HepG2 (cell line): ENCODE results near the gene MTMR3. TPM values are rescaled to one million over a fixed set of nuclear protein-coding genes. Genes with fewer than 3 reads are reported as not detected.
"Not testable (repeated sequence)": the region's sequence is repeated elsewhere in the genome, so short reads cannot be mapped to it uniquely, and the experiment has no call there.

Source experiments
- ATAC-seq: fragments of 200-7000 bp; cut with Tn5 transposase; 3 replicates; pipeline ENCODE4 v1.9.1; 2020; ENCODE audit warnings: mild to moderate bottlenecking, moderate library complexity
- BruUV-seq: library from RNA; stranded (reverse); fragments of 400-500 nt; replicated peaks from 2 replicates; lab custom pipeline; 2021; lab: Mats Ljungman, UMichigan
- CTCF ChIA-PET: fragments of 300-600 bp; formaldehyde crosslinking; extraction: SDS; loops from one replicate; lab custom pipeline; 2021; ENCODE audit warnings: low total read pairs, inconsistent platforms, low intra/inter-chr PET ratio; lab: Yijun Ruan, JAX
- POLR2A ChIA-PET: fragments of 350-600 bp; sonication (Branson Sonifier 250); formaldehyde crosslinking; loops from one replicate; lab custom pipeline; 2020; ENCODE audit warnings: antibody characterized with exemption, inconsistent platforms; lab: Yijun Ruan, JAX
- DNase-seq: peaks from one replicate; pipeline ENCODE4 v3.0.0-alpha.2; 2015; ENCODE audit warnings: low spot score
- FAIRE-seq: peaks from 3 replicates; lab custom pipeline; 2011; peaks lifted over from hg19 to GRCh38; lab: Jason Lieb, UNC
- H2AFZ ChIP-seq: one replicate; pipeline ENCODE4 v1.6.1; 2011; ENCODE audit warnings: low read length, inconsistent platforms
- H3K27ac ChIP-seq: fragments of 300-600 bp; 3 replicates; pipeline ENCODE4 v1.8.0; 2011; ENCODE audit warnings: mixed run types, mild to moderate bottlenecking, mixed read lengths, low read length, inconsistent platforms; ENCODE audit not compliant: insufficient read depth; ENCODE audit errors: extremely low read length
- H3K27me3 ChIP-seq, 2 experiments: fragments of 200-600 bp in 1 of 2; 2 replicates in 1 of 2; 3 replicates in 1 of 2; pipeline versions ENCODE4 v1.6.0 to v1.8.0; 2011; ENCODE audit warnings: low read length in 2 of 2, mild to moderate bottlenecking in 2 of 2, moderate library complexity in 2 of 2, inconsistent platforms in 1 of 2; ENCODE audit not compliant: insufficient read depth in 2 of 2, control insufficient read depth in 1 of 2
- H3K36me3 ChIP-seq, 2 experiments: fragments of 200-600 bp in 1 of 2; replicated peaks in 1 of 2; 2 replicates in 1 of 2; 3 replicates in 1 of 2; pipeline versions ENCODE4 v1.5.1 to v1.8.0; 2011; ENCODE audit warnings: low read length in 2 of 2, inconsistent platforms in 1 of 2; ENCODE audit not compliant: insufficient read depth in 2 of 2, control insufficient read depth in 1 of 2
- H3K4me1 ChIP-seq: 2 replicates; pipeline ENCODE4 v1.5.1; 2012; ENCODE audit warnings: low read length, inconsistent platforms; ENCODE audit not compliant: insufficient read depth
- H3K4me2 ChIP-seq: 2 replicates; pipeline ENCODE4 v1.6.0; 2011; ENCODE audit warnings: low read depth, low read length, inconsistent platforms
- H3K4me3 ChIP-seq, 3 experiments: fragments of 200-600 bp in 1 of 3; sonication (generic), shearing (Covaris generic) in 1 of 3; replicated peaks in 1 of 3; 2 replicates each; pipeline ENCODE4 v1.5.1; 2011 to 2016; ENCODE audit warnings: low read length in 3 of 3, inconsistent platforms in 2 of 3, low read depth in 2 of 3, mild to moderate bottlenecking in 2 of 3, control low read depth in 1 of 3, mixed read lengths in 1 of 3; ENCODE audit not compliant: insufficient read depth in 1 of 3
- H3K79me2 ChIP-seq: one replicate; pipeline ENCODE4 v1.6.1; 2011; ENCODE audit warnings: low read length, inconsistent platforms; ENCODE audit not compliant: insufficient read depth
- H3K9ac ChIP-seq: 2 replicates; pipeline ENCODE4 v1.6.0; 2011; ENCODE audit warnings: mild to moderate bottlenecking, low read depth, low read length, inconsistent platforms; ENCODE audit not compliant: insufficient read depth
- H3K9me3 ChIP-seq: 2 replicates; pipeline ENCODE4 v1.5.1; 2012; ENCODE audit warnings: mild to moderate bottlenecking, low read length
- H4K20me1 ChIP-seq: 2 replicates; pipeline ENCODE4 v1.6.0; 2011; ENCODE audit warnings: inconsistent platforms, mild to moderate bottlenecking, low read length, moderate library complexity; ENCODE audit not compliant: insufficient read depth
- RBM22 ChIP-seq: fragments of 200-400 bp; formaldehyde crosslinking; optimal IDR thresholded peaks from 2 replicates; pipeline ENCODE3; 2017; ENCODE audit warnings: mild to moderate bottlenecking, low read length, moderate library complexity
- ZNF431 ChIP-seq: sonication (generic); formaldehyde crosslinking; IDR thresholded peaks from 2 replicates; pipeline ENCODE4 v1.9.0; 2022; ENCODE audit warnings: missing genetic modification reagents, low read depth, mild to moderate bottlenecking, borderline replicate concordance
- WGBS: methylation state at CpG from one replicate; pipeline ENCODE4 v1.1.6; 2017; ENCODE audit warnings: low lambda C conversion rate; 5-methylcytosine and 5-hydroxymethylcytosine counted together
- in situ Hi-C: cut with HindIII; loops from 2 replicates; pipeline ENCODE4 v1.10.0; 2017; ENCODE audit warnings: low pct_unique_long_range_greater_than_20kb; ENCODE audit not compliant: extremely low pct_ligation_motif_present
- intact Hi-C: fragments of 100-400 bp; cut with micrococcal nuclease; formaldehyde crosslinking; loops from one replicate; pipeline ENCODE4 v1.10.0; 2022; ENCODE audit not compliant: unreplicated experiment
- polyA plus RNA-seq, 8 experiments: library from polyadenylated mRNA; depleted of rRNA in 3 of 8; stranded (reverse) in 7 of 8; unstranded in 1 of 8; fragments of >200 nt; fragmentation: Illumina TruSeq in 4 of 8; extraction: Trizol in 4 of 8; gene quantifications; 2 replicates each; pipeline versions ENCODE4 v1.2.1 to v1.2.3, GENCODE V29; 2011 to 2016; ENCODE audit warnings: low read depth in 4 of 8, missing spikeins in 1 of 8, mixed read lengths in 1 of 8; ENCODE audit not compliant: insufficient read depth in 1 of 8
- total RNA-seq, 5 experiments: library from RNA; depleted of rRNA; stranded (reverse); fragments of >200 nt; fragmentation: Illumina TruSeq; extraction: Trizol; gene quantifications; 2 replicates each; pipeline ENCODE4 v1.2.3, GENCODE V29; 2016; ENCODE audit warnings: low read depth in 1 of 5
- TF ChIP-seq, protein P1 (sequence below): sonication (generic); formaldehyde crosslinking; IDR thresholded peaks from 2 replicates; pipeline ENCODE4 v1.8.1; 2023; ENCODE audit warnings: mild to moderate bottlenecking, missing genetic modification reagents, borderline replicate concordance

The MTMR3 gene
- total and polyA plus RNA-seq, 2 of the 13 experiments (the other 11 are each of a cell fraction or from before 2014, with no cell fraction given), result 12.6 to 24.8 TPM

DNA sequence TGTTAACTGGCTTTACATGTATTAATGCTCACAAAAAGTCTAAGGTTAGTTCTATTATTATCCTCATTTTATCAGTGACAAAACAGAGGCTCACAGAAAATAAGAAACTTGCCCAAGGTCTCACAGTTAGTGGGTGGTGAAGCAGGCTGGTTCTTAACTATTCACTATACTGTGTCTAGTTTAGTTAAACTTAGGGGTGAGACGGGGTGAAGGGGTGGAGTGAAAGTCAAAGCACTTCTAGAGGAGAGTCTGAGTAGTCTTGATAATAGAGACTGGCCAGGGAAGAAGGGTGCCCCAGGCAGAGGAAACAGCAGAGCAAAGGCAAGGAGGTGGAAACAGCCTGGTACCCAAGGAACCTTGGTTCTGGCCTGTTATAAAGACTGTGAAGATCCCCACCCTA is 48.9 kb upstream of the MTMR3 start (continued):
- no peak for TF ChIP-seq ZNF431 (CRISPR knock-in tag)
- TF ChIP-seq, protein P1, sequence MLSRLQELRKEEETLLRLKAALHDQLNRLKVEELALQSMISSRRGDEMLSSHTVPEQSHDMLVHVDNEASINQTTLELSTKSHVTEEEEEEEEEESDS (CRISPR knock-in tag), result no peak
- no peak for TF ChIP-seq RBM22

GRCh38 chr22:29836791-29837370 is 46.1 kb upstream of the MTMR3 start:
- H3K4me1 ChIP-seq, result peaks cover 30% of the 10 kb centered on the region
- BruUV-seq, FAIRE-seq, H3K9me3 ChIP-seq, ATAC-seq, H2AFZ ChIP-seq, in situ Hi-C loops, DNase-seq, CTCF ChIA-PET, H3K9ac ChIP-seq, H4K20me1 ChIP-seq, H3K27me3 ChIP-seq, intact Hi-C loops, H3K27ac ChIP-seq: not testable (repeated sequence)
- H3K36me3 ChIP-seq, result peaks cover 2 to 16% of the 10 kb centered on the region in 2 experiments
- H3K4me2 ChIP-seq, result peak overlapping the region; percentile 89
- H3K79me2 ChIP-seq, result peaks cover 14% of the 10 kb centered on the region
- WGBS, result 91% methylated on average over 18 of the region's 18 CpGs
- peak overlapping the region in 2 of 3 experiments; percentile 82 to 96; a peak in 3 of 6 replicates for H3K4me3 ChIP-seq
- POLR2A ChIA-PET, result interaction anchor here (1.2 to 2.0 kb wide), 5 partner anchors 14 to 71 kb away, joined by 3 to 8 read pairs (median 4); partner anchors contain the start of genes UQCR10 and ZMAT5
